ENCODE results near the gene FAM219A. TPM values are rescaled to one million over a fixed set of nuclear protein-coding genes. Genes with fewer than 3 reads are reported as not detected.

The FAM219A gene
- total and polyA plus RNA-seq, 7 donors, result 3.0 to 10.2 (median 7.9) TPM

- no peaks in the 10 kb centered on the region for H3K36me3 ChIP-seq
- no peak for DNase-seq
- TF ChIP-seq, protein P1, sequence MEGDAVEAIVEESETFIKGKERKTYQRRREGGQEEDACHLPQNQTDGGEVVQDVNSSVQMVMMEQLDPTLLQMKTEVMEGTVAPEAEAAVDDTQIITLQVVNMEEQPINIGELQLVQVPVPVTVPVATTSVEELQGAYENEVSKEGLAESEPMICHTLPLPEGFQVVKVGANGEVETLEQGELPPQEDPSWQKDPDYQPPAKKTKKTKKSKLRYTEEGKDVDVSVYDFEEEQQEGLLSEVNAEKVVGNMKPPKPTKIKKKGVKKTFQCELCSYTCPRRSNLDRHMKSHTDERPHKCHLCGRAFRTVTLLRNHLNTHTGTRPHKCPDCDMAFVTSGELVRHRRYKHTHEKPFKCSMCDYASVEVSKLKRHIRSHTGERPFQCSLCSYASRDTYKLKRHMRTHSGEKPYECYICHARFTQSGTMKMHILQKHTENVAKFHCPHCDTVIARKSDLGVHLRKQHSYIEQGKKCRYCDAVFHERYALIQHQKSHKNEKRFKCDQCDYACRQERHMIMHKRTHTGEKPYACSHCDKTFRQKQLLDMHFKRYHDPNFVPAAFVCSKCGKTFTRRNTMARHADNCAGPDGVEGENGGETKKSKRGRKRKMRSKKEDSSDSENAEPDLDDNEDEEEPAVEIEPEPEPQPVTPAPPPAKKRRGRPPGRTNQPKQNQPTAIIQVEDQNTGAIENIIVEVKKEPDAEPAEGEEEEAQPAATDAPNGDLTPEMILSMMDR (IDR thresholded peaks at IDR 0.05), result no peak
- TF ChIP-seq EP300 (IDR thresholded peaks at IDR 0.05), result no peak
- no peak for TF ChIP-seq POLR2A (IDR thresholded peaks at IDR 0.05)
- TF ChIP-seq POLR2AphosphoS5 (IDR thresholded peaks at IDR 0.05), result no peak
- no peaks in the 10 kb centered on the region for H3K9me3 ChIP-seq
- 97 to 98% methylated on average over 3 of the region's 3 CpGs for WGBS, 2 donors
- no peak overlapping the region for H3K27ac ChIP-seq
- intact Hi-C loops (cut with DNase I), result no loop called here
- no peaks in the 10 kb centered on the region for H3K4me1 ChIP-seq
- no peak overlapping the region for H3K4me3 ChIP-seq
- no peaks in the 10 kb centered on the region for H3K27me3 ChIP-seq
Measured at GRCh38 chr9:34417734-34418133, 40.6 kb downstream of the FAM219A start.

DNA sequence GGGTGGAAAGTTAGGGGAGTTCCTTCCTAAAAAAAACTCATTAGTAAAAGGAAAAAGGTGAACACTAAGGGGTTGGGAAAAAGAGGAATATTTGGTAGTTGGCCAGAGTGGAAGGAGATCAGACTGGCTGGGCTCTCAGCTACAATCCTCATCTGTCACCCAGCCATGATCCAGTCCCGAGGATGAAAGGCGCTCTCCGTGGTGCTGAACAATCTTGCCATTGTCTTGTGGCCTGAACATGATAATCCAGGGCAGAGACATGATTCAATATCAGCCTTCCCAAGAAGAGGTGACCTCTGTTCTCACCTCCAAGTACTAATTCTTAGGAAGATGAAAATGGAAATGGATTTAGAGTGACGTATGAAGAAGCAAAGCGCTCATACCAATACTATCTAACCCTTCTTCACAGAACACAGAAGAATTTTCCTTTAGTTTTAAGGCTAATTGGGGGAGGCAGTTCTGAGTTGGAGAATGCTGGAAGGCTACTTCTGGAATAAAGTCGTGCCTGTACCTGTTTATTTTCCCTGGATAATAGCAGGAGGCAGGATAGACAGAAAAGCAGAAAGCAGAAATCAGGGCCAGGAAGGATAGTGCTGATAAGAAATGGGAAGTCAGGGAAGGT, 45.0 kb downstream of the FAM219A start:
- intact Hi-C loops (cut with DNase I), result no loop called here
- no peaks in the 10 kb centered on the region for H3K36me3 ChIP-seq
- 15 to 21% methylated on average over 6 of the region's 6 CpGs for WGBS, 2 donors

DNA sequence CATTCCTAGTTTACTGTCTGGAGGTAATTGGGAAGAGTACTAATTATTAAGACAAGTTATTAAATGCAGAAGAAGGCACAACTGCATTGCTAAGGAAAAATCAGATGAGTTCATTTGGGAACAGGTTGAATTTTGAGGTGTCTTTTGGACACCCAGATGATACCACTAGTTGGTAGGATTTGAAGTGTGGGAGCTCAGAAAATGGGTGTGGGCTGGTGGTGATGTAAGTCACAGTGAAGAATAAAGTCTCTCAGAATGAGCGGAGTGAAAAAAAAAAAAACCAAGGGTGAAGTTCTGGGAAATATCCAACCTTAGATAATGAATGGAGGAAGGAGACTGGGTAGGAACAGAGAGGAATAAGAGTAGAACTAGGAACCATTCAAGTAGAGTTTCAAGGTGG, 46.0 kb downstream of the FAM219A start:
- no peaks in the 10 kb centered on the region for H3K36me3 ChIP-seq
- no peaks in the 10 kb centered on the region for H3K27me3 ChIP-seq
- H3K9me3 ChIP-seq, result no peaks in the 10 kb centered on the region
- H3K4me1 ChIP-seq, result no peaks in the 10 kb centered on the region
- intact Hi-C loops (cut with DNase I), result no loop called here
- 48 to 50% methylated on average over 1 of the region's 1 CpG for WGBS, 2 donors
- TF ChIP-seq POLR2AphosphoS5 (IDR thresholded peaks at IDR 0.05) (no peak), EP300 (IDR thresholded peaks at IDR 0.05) (no peak), POLR2A (IDR thresholded peaks at IDR 0.05) (no peak)
- TF ChIP-seq, protein P1 (IDR thresholded peaks at IDR 0.05), result no peak
- no peak overlapping the region for H3K27ac ChIP-seq
- no peak for DNase-seq
- H3K4me3 ChIP-seq, result no peak overlapping the region

More for the DNA sequence above, 45.0 kb downstream of the FAM219A start:
- TF ChIP-seq POLR2A (IDR thresholded peaks at IDR 0.05), result no peak
- no peak for TF ChIP-seq EP300 (IDR thresholded peaks at IDR 0.05)
- no peak for TF ChIP-seq POLR2AphosphoS5 (IDR thresholded peaks at IDR 0.05)
- TF ChIP-seq, protein P1 (IDR thresholded peaks at IDR 0.05), result no peak
- Histone ChIP-seq H3K4me1 (no peaks in the 10 kb centered on the region), H3K9me3 (no peaks in the 10 kb centered on the region), H3K27me3 (no peaks in the 10 kb centered on the region), H3K27ac (no peak overlapping the region), H3K4me3 (no peak overlapping the region)
- DNase-seq, result no peak

GRCh38 chr9:34409154-34409553, 49.2 kb downstream of the FAM219A start:
- Histone ChIP-seq H3K9me3 (no peaks in the 10 kb centered on the region), H3K27ac (no peak overlapping the region), H3K4me1 (no peaks in the 10 kb centered on the region), H3K4me3 (no peak overlapping the region), H3K36me3 (peaks cover 0 to 17% (median 0%) of the 10 kb centered on the region in 4 donors), H3K27me3 (no peaks in the 10 kb centered on the region)
- TF ChIP-seq POLR2A (IDR thresholded peaks at IDR 0.05), result no peak
- intact Hi-C loops (cut with DNase I), result no loop called here
- WGBS, 2 donors, result 88 to 92% methylated on average over 2 of the region's 2 CpGs
- DNase-seq, result no peak

DNA sequence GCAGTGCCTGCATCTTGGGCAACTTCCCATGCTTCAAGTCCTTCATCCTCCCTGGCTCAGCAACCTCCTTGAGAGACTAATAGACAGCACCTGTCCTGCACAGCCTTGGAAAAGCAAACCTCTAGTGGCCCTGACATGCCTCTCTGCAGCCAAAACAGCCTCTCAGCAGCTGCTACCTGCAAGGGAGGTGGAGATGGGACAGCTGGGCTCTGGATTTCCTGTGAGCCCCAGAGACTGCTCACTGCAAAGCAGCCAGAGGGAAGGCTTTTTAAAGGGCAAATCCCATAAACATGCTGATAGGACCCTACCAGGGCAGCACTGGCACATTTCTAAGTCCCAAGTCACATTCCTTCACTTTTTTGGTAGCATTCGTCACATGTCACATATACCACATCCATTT, 50.2 kb downstream of the FAM219A start:
- intact Hi-C loops (cut with DNase I), result no loop called here
- DNase-seq, result no peak
- 97 to 99% methylated on average over 1 of the region's 1 CpG for WGBS, 2 donors
- Histone ChIP-seq H3K9me3 (no peaks in the 10 kb centered on the region), H3K27me3 (no peaks in the 10 kb centered on the region), H3K36me3 (peaks cover 0 to 23% (median 0%) of the 10 kb centered on the region in 4 donors), H3K4me3 (no peak overlapping the region), H3K4me1 (peaks cover 0 to 3% (median 0%) of the 10 kb centered on the region in 4 donors), H3K27ac (no peak overlapping the region)
- no peak for TF ChIP-seq EP300 (IDR thresholded peaks at IDR 0.05)
- TF ChIP-seq, protein P1 (IDR thresholded peaks at IDR 0.05), result no peak
